ENCODE data around the gene CPEB1. TPM values are rescaled to one million over a fixed set of nuclear protein-coding genes. Genes with fewer than 3 reads are reported as not detected.
"Not testable (repeated sequence)": the region's sequence is repeated elsewhere in the genome, so short reads cannot be mapped to it uniquely, and the experiment has no call there.

Gene CPEB1
- polyA plus RNA-seq, 1 donor from 2014 or later, result 0.11 TPM

- H3K4me3 Mint-ChIP-seq, H3K9me3 Mint-ChIP-seq, H3K27ac Mint-ChIP-seq, H3K4me1 Mint-ChIP-seq, H3K27me3 Mint-ChIP-seq, H3K36me3 Mint-ChIP-seq: not testable (repeated sequence)
These were observed 140.1 kb downstream of the CPEB1 start for GRCh38 chr15:82507087-82507486.

GRCh38 chr15:82505842-82506241, 141.3 kb downstream of the CPEB1 start:
- not testable (repeated sequence) for H3K4me1 Mint-ChIP-seq, H3K27me3 Mint-ChIP-seq, H3K27ac Mint-ChIP-seq, H3K4me3 Mint-ChIP-seq, H3K36me3 Mint-ChIP-seq, H3K9me3 Mint-ChIP-seq

DNA sequence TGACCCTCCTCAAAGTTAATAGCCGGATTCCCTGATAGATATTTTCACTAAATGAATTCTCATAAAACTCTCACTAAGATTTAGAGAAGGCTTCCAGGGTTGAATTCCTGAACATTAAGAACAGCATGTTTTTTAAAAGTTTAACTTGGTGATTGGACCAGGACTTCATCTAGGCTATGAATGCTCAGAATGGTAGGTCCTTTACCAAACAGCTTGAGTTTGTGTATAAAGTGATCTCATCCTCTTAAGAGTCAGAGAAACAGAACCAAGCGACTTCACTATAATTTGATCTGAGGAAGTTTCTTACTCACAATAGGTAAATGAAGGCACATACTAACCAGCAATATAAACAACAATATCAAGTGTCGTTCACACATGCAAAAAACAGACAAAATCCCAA, 143.1 kb downstream of the CPEB1 start:
- not testable (repeated sequence) for H3K4me1 Mint-ChIP-seq, H3K36me3 Mint-ChIP-seq, H3K27ac Mint-ChIP-seq, H3K4me3 Mint-ChIP-seq, H3K27me3 Mint-ChIP-seq, H3K9me3 Mint-ChIP-seq

DNA sequence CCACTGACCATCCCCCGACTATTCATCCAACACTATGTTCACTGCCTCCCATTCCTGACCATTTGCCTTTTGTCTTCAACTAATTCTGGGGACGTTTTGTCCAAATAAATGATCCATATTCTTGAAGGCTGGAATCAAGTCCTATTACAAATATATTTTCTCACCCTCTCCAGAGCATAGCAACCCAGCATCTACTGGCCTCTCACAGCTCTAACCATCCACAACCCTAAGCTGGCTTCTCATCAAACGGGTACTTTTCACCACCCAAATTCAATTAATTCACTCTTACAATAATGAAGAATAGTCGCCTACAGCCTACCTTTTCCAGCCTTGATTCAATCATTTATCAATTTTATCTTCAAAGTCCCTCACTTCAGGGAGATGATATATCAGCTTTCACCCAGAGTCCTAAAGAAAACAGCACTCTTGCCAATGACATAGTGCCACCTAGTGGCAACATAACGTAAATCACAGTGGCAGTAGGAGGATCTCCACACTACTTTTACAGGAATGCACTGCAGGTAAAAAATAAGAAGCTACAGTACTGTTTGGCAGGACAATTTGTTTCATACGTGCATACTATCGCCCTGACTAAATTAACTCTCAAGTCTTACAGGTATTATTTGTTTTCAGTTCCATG, 144.3 kb downstream of the CPEB1 start:
- H3K27ac Mint-ChIP-seq, H3K4me3 Mint-ChIP-seq, H3K4me1 Mint-ChIP-seq, H3K36me3 Mint-ChIP-seq, H3K27me3 Mint-ChIP-seq, H3K9me3 Mint-ChIP-seq: not testable (repeated sequence)

DNA sequence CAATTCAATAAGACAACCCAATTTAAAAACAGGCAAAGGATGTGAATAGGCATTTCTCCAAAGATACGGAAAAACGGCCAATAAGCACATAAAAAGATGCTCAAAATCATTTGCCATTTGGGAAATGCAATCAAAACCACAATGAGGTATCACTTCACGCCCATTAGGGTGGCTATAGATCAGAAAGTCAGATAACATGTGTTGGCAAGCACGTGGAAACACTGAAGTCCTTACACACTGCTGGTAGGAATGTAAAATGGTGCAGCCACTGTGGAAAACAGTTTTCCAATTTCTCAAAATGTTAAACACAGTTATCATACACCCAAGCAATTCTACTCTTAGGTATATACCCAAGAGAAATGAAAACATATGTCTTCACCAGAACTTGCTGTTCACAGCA, 146.4 kb downstream of the CPEB1 start:
- H3K4me1 Mint-ChIP-seq, H3K4me3 Mint-ChIP-seq, H3K27me3 Mint-ChIP-seq, H3K27ac Mint-ChIP-seq, H3K9me3 Mint-ChIP-seq, H3K36me3 Mint-ChIP-seq: not testable (repeated sequence)

DNA sequence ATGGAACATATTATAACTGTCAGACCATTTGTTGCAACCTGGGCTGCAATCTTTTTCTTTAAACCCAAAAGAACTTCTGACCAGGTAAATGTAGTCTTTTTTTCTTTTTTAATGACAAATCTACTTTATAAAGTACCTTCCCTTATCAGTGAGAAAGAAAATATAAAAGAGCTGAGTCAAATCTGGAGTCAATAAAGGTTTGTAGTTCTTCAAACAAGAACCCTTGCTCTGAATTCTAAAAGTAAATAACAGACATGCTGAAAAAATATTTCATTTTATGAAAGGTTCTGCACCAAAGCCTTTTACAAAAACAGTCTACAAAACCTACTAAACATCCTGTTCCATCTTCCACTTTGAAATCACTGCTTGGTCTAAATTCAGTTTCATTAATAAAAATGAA, 149.2 kb downstream of the CPEB1 start:
- H3K36me3 Mint-ChIP-seq, H3K9me3 Mint-ChIP-seq, H3K27ac Mint-ChIP-seq, H3K4me3 Mint-ChIP-seq, H3K27me3 Mint-ChIP-seq, H3K4me1 Mint-ChIP-seq: not testable (repeated sequence)

Other genes starting within 250 kb of the CPEB1 start
- 0.60 TPM for gene GOLGA6L9, start 217.5 kb downstream of the CPEB1 start, polyA plus RNA-seq
- 1,332 TPM for gene RPS17, start 106.9 kb downstream of the CPEB1 start, polyA plus RNA-seq
- 0.35 TPM for gene AP3B2, start 62.5 kb upstream of the CPEB1 start, polyA plus RNA-seq
- 0.09 TPM for gene FSD2, start 158.7 kb upstream of the CPEB1 start, polyA plus RNA-seq
- gene WHAMM, start 162.3 kb upstream of the CPEB1 start, polyA plus RNA-seq, result 3.4 TPM

Data from IgD-negative memory B cell (primary cell).